ENCODE results near the gene DNMT3A.

DNMT3A gene

GRCh38 chr2:25253153-25253626 is 88.5 kb downstream of the DNMT3A start:
- Histone ChIP-seq H3K4me1 (ENCODE audit: control insufficient read depth, insufficient read depth, low read length, poor library complexity, severe bottlenecking) (peaks cover 11% of the 10 kb centered on the region), H3K27me3 (replicated peaks; ENCODE audit: control insufficient read depth, insufficient read depth, low read length, poor library complexity, severe bottlenecking) (no peaks in the 10 kb centered on the region), H3K27ac (ENCODE audit: insufficient read depth, low read length, poor library complexity, severe bottlenecking) (no peak overlapping the region), H3K36me3 (ENCODE audit: control insufficient read depth, insufficient read depth, low read length) (peaks cover 17% of the 10 kb centered on the region), H3K9me3 (ENCODE audit: control insufficient read depth, low read length) (no peaks in the 10 kb centered on the region), H3K4me3 (ENCODE audit: insufficient read depth, low read depth, low read length, poor library complexity, severe bottlenecking) (no peak overlapping the region)
- DNase-seq, result no peak

GRCh38 chr2:25252291-25253152 is 89.2 kb downstream of the DNMT3A start:
- Histone ChIP-seq H3K27ac (ENCODE audit: insufficient read depth, low read length, poor library complexity, severe bottlenecking) (peak overlapping the region; percentile 72), H3K4me1 (ENCODE audit: control insufficient read depth, insufficient read depth, low read length, poor library complexity, severe bottlenecking) (peaks cover 11% of the 10 kb centered on the region), H3K4me3 (ENCODE audit: insufficient read depth, low read depth, low read length, poor library complexity, severe bottlenecking) (peak overlapping the region; percentile 68), H3K9me3 (ENCODE audit: control insufficient read depth, low read length) (no peaks in the 10 kb centered on the region), H3K27me3 (replicated peaks; ENCODE audit: control insufficient read depth, insufficient read depth, low read length, poor library complexity, severe bottlenecking) (no peaks in the 10 kb centered on the region), H3K36me3 (ENCODE audit: control insufficient read depth, insufficient read depth, low read length) (peaks cover 22% of the 10 kb centered on the region)
- peak in 2 of 3 donors; percentile 42 to 55 for DNase-seq

- no peak for DNase-seq
- H3K9me3 ChIP-seq (ENCODE audit: control insufficient read depth, low read length), result no peaks in the 10 kb centered on the region
- H3K4me3 ChIP-seq (ENCODE audit: insufficient read depth, low read depth, low read length, poor library complexity, severe bottlenecking), result peak overlapping the region; percentile 68
- H3K36me3 ChIP-seq (ENCODE audit: control insufficient read depth, insufficient read depth, low read length), result peaks cover 22% of the 10 kb centered on the region
- peak overlapping the region; percentile 59 for H3K27ac ChIP-seq (ENCODE audit: insufficient read depth, low read length, poor library complexity, severe bottlenecking)
- H3K4me1 ChIP-seq (ENCODE audit: control insufficient read depth, insufficient read depth, low read length, poor library complexity, severe bottlenecking), result peaks cover 11% of the 10 kb centered on the region
- H3K27me3 ChIP-seq (replicated peaks; ENCODE audit: control insufficient read depth, insufficient read depth, low read length, poor library complexity, severe bottlenecking), result no peaks in the 10 kb centered on the region
Measured at GRCh38 chr2:25251422-25252273, 90.1 kb downstream of the DNMT3A start.

- H3K36me3 ChIP-seq (ENCODE audit: control insufficient read depth, insufficient read depth, low read length), result peaks cover 22% of the 10 kb centered on the region
- peaks cover 11% of the 10 kb centered on the region for H3K4me1 ChIP-seq (ENCODE audit: control insufficient read depth, insufficient read depth, low read length, poor library complexity, severe bottlenecking)
- H3K4me3 ChIP-seq (ENCODE audit: insufficient read depth, low read depth, low read length, poor library complexity, severe bottlenecking), result peak overlapping the region; percentile 68
- no peak for DNase-seq
- no peaks in the 10 kb centered on the region for H3K27me3 ChIP-seq (replicated peaks; ENCODE audit: control insufficient read depth, insufficient read depth, low read length, poor library complexity, severe bottlenecking)
- H3K27ac ChIP-seq (ENCODE audit: insufficient read depth, low read length, poor library complexity, severe bottlenecking), result peak overlapping the region; percentile 59
- no peaks in the 10 kb centered on the region for H3K9me3 ChIP-seq (ENCODE audit: control insufficient read depth, low read length)
Measured at GRCh38 chr2:25251071-25251421, 90.7 kb downstream of the DNMT3A start.

- Histone ChIP-seq H3K27me3 (replicated peaks; ENCODE audit: control insufficient read depth, insufficient read depth, low read length, poor library complexity, severe bottlenecking) (no peaks in the 10 kb centered on the region), H3K27ac (ENCODE audit: insufficient read depth, low read length, poor library complexity, severe bottlenecking) (no peak overlapping the region), H3K4me3 (ENCODE audit: insufficient read depth, low read depth, low read length, poor library complexity, severe bottlenecking) (peak overlapping the region; percentile 9), H3K9me3 (ENCODE audit: control insufficient read depth, low read length) (no peaks in the 10 kb centered on the region), H3K36me3 (ENCODE audit: control insufficient read depth, insufficient read depth, low read length) (peaks cover 28% of the 10 kb centered on the region), H3K4me1 (ENCODE audit: control insufficient read depth, insufficient read depth, low read length, poor library complexity, severe bottlenecking) (peaks cover 11% of the 10 kb centered on the region)
- DNase-seq, result no peak
Measured at GRCh38 chr2:25250331-25251070, 91.2 kb downstream of the DNMT3A start.

GRCh38 chr2:25249785-25250184 is 91.9 kb downstream of the DNMT3A start:
- Histone ChIP-seq H3K27me3 (replicated peaks; ENCODE audit: control insufficient read depth, insufficient read depth, low read length, poor library complexity, severe bottlenecking) (no peaks in the 10 kb centered on the region), H3K4me1 (ENCODE audit: control insufficient read depth, insufficient read depth, low read length, poor library complexity, severe bottlenecking) (peaks cover 11% of the 10 kb centered on the region), H3K27ac (ENCODE audit: insufficient read depth, low read length, poor library complexity, severe bottlenecking) (no peak overlapping the region), H3K36me3 (ENCODE audit: control insufficient read depth, insufficient read depth, low read length) (peaks cover 35% of the 10 kb centered on the region), H3K9me3 (ENCODE audit: control insufficient read depth, low read length) (no peaks in the 10 kb centered on the region), H3K4me3 (ENCODE audit: insufficient read depth, low read depth, low read length, poor library complexity, severe bottlenecking) (no peak overlapping the region)
- no peak for DNase-seq

- Histone ChIP-seq H3K9me3 (ENCODE audit: control insufficient read depth, low read length) (no peaks in the 10 kb centered on the region), H3K36me3 (ENCODE audit: control insufficient read depth, insufficient read depth, low read length) (peaks cover 49% of the 10 kb centered on the region), H3K4me3 (ENCODE audit: insufficient read depth, low read depth, low read length, poor library complexity, severe bottlenecking) (no peak overlapping the region), H3K27me3 (replicated peaks; ENCODE audit: control insufficient read depth, insufficient read depth, low read length, poor library complexity, severe bottlenecking) (no peaks in the 10 kb centered on the region), H3K4me1 (ENCODE audit: control insufficient read depth, insufficient read depth, low read length, poor library complexity, severe bottlenecking) (peaks cover 11% of the 10 kb centered on the region), H3K27ac (ENCODE audit: insufficient read depth, low read length, poor library complexity, severe bottlenecking) (no peak overlapping the region)
- no peak for DNase-seq
Measured at GRCh38 chr2:25247792-25248512, 93.8 kb downstream of the DNMT3A start.

- DNase-seq, result no peak
- Histone ChIP-seq H3K4me1 (ENCODE audit: control insufficient read depth, insufficient read depth, low read length, poor library complexity, severe bottlenecking) (peaks cover 10% of the 10 kb centered on the region), H3K4me3 (ENCODE audit: insufficient read depth, low read depth, low read length, poor library complexity, severe bottlenecking) (no peak overlapping the region), H3K36me3 (ENCODE audit: control insufficient read depth, insufficient read depth, low read length) (peaks cover 59% of the 10 kb centered on the region), H3K9me3 (ENCODE audit: control insufficient read depth, low read length) (no peaks in the 10 kb centered on the region), H3K27me3 (replicated peaks; ENCODE audit: control insufficient read depth, insufficient read depth, low read length, poor library complexity, severe bottlenecking) (no peaks in the 10 kb centered on the region), H3K27ac (ENCODE audit: insufficient read depth, low read length, poor library complexity, severe bottlenecking) (no peak overlapping the region)
Measured at GRCh38 chr2:25246558-25247290, 95.0 kb downstream of the DNMT3A start.

GRCh38 chr2:25246001-25246400 is 95.7 kb downstream of the DNMT3A start:
- peaks cover 66% of the 10 kb centered on the region for H3K36me3 ChIP-seq (ENCODE audit: control insufficient read depth, insufficient read depth, low read length)

More at GRCh38 chr2:25246001-25246400, 95.7 kb downstream of the DNMT3A start:
- Histone ChIP-seq H3K4me1 (ENCODE audit: control insufficient read depth, insufficient read depth, low read length, poor library complexity, severe bottlenecking) (peaks cover 4% of the 10 kb centered on the region), H3K27ac (ENCODE audit: insufficient read depth, low read length, poor library complexity, severe bottlenecking) (no peak overlapping the region), H3K9me3 (ENCODE audit: control insufficient read depth, low read length) (no peaks in the 10 kb centered on the region), H3K4me3 (ENCODE audit: insufficient read depth, low read depth, low read length, poor library complexity, severe bottlenecking) (no peak overlapping the region), H3K27me3 (replicated peaks; ENCODE audit: control insufficient read depth, insufficient read depth, low read length, poor library complexity, severe bottlenecking) (no peaks in the 10 kb centered on the region)
- DNase-seq, result no peak
